Hepatocyte (in vitro differentiated cells): ENCODE results near the gene RGS17.

Source experiments
- EZH2phosphoT487 ChIP-seq: fragments of 200-600 bp; sonication (generic); IDR thresholded peaks from one replicate; pipeline ENCODE4 v1.6.1; 2018; ENCODE audit warnings: antibody characterized with exemption, mild to moderate bottlenecking, low read depth, moderate library complexity; ENCODE audit not compliant: unreplicated experiment, severe bottlenecking
- TF ChIP-seq, protein P1 (sequence below): fragments of 200-600 bp; sonication (generic); IDR thresholded peaks from 2 replicates; pipeline ENCODE4 v1.5.1; 2016; ENCODE audit warnings: antibody characterized with exemption, mild to moderate bottlenecking; ENCODE audit not compliant: poor library complexity

DNA sequence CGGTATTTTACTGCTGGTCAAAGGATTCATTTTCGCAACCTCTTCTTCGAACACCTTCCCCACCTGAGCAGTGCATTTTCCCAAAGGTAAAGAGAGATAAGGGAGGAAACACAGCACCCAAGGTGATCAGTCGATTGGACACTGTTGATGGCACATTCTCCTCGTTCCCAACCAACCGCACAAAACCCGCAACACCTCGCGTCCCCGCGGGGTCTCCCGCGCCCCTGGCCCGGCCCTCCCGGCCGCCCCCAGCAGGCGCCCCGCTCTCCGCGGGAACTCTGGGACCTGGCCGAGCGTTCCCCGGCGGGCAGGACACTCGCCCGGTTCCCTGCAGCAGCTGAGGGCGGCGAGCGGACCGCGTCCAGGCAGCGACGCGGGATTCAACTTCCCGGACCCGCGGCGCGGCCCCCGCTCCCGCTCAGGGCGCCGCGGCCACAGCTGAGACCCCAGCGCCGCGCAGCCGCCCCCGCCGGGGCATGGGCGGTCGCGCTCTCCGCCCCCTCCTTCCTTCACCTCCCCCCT, 506 bp downstream of the RGS17 start:
- no peak for TF ChIP-seq EZH2phosphoT487
- TF ChIP-seq, protein P1, sequence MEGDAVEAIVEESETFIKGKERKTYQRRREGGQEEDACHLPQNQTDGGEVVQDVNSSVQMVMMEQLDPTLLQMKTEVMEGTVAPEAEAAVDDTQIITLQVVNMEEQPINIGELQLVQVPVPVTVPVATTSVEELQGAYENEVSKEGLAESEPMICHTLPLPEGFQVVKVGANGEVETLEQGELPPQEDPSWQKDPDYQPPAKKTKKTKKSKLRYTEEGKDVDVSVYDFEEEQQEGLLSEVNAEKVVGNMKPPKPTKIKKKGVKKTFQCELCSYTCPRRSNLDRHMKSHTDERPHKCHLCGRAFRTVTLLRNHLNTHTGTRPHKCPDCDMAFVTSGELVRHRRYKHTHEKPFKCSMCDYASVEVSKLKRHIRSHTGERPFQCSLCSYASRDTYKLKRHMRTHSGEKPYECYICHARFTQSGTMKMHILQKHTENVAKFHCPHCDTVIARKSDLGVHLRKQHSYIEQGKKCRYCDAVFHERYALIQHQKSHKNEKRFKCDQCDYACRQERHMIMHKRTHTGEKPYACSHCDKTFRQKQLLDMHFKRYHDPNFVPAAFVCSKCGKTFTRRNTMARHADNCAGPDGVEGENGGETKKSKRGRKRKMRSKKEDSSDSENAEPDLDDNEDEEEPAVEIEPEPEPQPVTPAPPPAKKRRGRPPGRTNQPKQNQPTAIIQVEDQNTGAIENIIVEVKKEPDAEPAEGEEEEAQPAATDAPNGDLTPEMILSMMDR: no peak
